HG02970 (cell line): ENCODE data around the gene ROPN1B.
"Not testable (repeated sequence)": the region's sequence is repeated elsewhere in the genome, so short reads cannot be mapped to it uniquely, and the experiment has no call there.

Experiments
- ATAC-seq: cut with Tn5 transposase; IDR thresholded peaks from one replicate; pipeline ENCODE4 v1.9.1; 2021; ENCODE audit warnings: mild to moderate bottlenecking, moderate library complexity, moderate number of reproducible peaks; ENCODE audit not compliant: unreplicated experiment, low FRiP score

The ROPN1B gene

GRCh38 chr3:125968701-125969592 is at the start of gene ROPN1B:
ROPN1B (plus strand) TSS chr3:125969178; CDS start chr3:125972055, 2,877 bp downstream.
- not testable (repeated sequence) for ATAC-seq

- not testable (repeated sequence) for ATAC-seq
These were observed 48.8 kb upstream of the ROPN1B start for GRCh38 chr3:125920191-125920590.

- ATAC-seq: not testable (repeated sequence)
These were observed 48.2 kb upstream of the ROPN1B start for GRCh38 chr3:125920751-125921279.

GRCh38 chr3:125921712-125922111 is 47.3 kb upstream of the ROPN1B start:
- ATAC-seq: not testable (repeated sequence)

- not testable (repeated sequence) for ATAC-seq
These were observed 45.5 kb upstream of the ROPN1B start for GRCh38 chr3:125923324-125924115.

GRCh38 chr3:125924276-125924675 is 44.7 kb upstream of the ROPN1B start:
- not testable (repeated sequence) for ATAC-seq

GRCh38 chr3:125925727-125926126 is 43.3 kb upstream of the ROPN1B start:
- not testable (repeated sequence) for ATAC-seq

- ATAC-seq: not testable (repeated sequence)
These were observed 40.0 kb upstream of the ROPN1B start for GRCh38 chr3:125928771-125929545.

- not testable (repeated sequence) for ATAC-seq
These were observed 39.2 kb upstream of the ROPN1B start for GRCh38 chr3:125929765-125930164.

- not testable (repeated sequence) for ATAC-seq
These were observed 37.6 kb upstream of the ROPN1B start for GRCh38 chr3:125931355-125931880.

GRCh38 chr3:125933397-125934173 is 35.4 kb upstream of the ROPN1B start:
- not testable (repeated sequence) for ATAC-seq

GRCh38 chr3:125935252-125935874 is 33.6 kb upstream of the ROPN1B start:
- not testable (repeated sequence) for ATAC-seq

GRCh38 chr3:125936210-125936815 is 32.7 kb upstream of the ROPN1B start:
- not testable (repeated sequence) for ATAC-seq

- not testable (repeated sequence) for ATAC-seq
These were observed 32.1 kb upstream of the ROPN1B start for GRCh38 chr3:125936891-125937290.

- ATAC-seq: not testable (repeated sequence)
These were observed 21.2 kb upstream of the ROPN1B start for GRCh38 chr3:125947806-125948205.

- ATAC-seq: not testable (repeated sequence)
These were observed 20.1 kb upstream of the ROPN1B start for GRCh38 chr3:125948901-125949300.

GRCh38 chr3:125951176-125951575 is 17.8 kb upstream of the ROPN1B start:
- not testable (repeated sequence) for ATAC-seq

- ATAC-seq: not testable (repeated sequence)
These were observed 12.0 kb upstream of the ROPN1B start for GRCh38 chr3:125957020-125957419.
